Neural cell (in vitro differentiated cells): ENCODE measurements around the gene ROR1. TPM values are rescaled to one million over a fixed set of nuclear protein-coding genes. Genes with fewer than 3 reads are reported as not detected.

Experiments
- H2AFZ ChIP-seq: fragments of 200-600, 300-800 bp; sonication (generic), shearing (Covaris generic); 2 replicates; pipeline ENCODE4 v1.6.0; 2014; ENCODE audit warnings: low read depth, mild to moderate bottlenecking, antibody characterized with exemption, low read length, moderate library complexity
- H3F3A ChIP-seq: fragments of 200-600 bp; shearing (Covaris generic); 2 replicates; pipeline ENCODE4 v1.6.1; 2016; ENCODE audit warnings: mild to moderate bottlenecking, moderate library complexity, mixed read lengths, antibody characterized with exemption, low read length; ENCODE audit not compliant: insufficient read depth, poor library complexity, severe bottlenecking
- H3K27ac ChIP-seq: fragments of 200-600, 300-800 bp; sonication (generic), shearing (Covaris generic); 2 replicates; pipeline ENCODE4 v1.5.1; 2014; ENCODE audit warnings: mild to moderate bottlenecking, low read length, moderate library complexity
- H3K27me3 ChIP-seq: fragments of 300-800, 200-600 bp; sonication (generic), shearing (Covaris generic); 2 replicates; pipeline ENCODE4 v1.6.0; 2014; ENCODE audit warnings: mild to moderate bottlenecking, low read depth, low read length, moderate library complexity; ENCODE audit not compliant: insufficient read depth
- H3K36me3 ChIP-seq: fragments of 300-800, 200-600 bp; sonication (generic), shearing (Covaris generic); 2 replicates; pipeline ENCODE4 v1.5.1; 2014; ENCODE audit warnings: mild to moderate bottlenecking, antibody characterized with exemption, low read length, moderate library complexity; ENCODE audit not compliant: insufficient read depth
- H3K4me2 ChIP-seq: fragments of 300-800, 200-600 bp; sonication (generic), shearing (Covaris generic); 2 replicates; pipeline ENCODE4 v1.6.0; 2014; ENCODE audit warnings: mild to moderate bottlenecking, low read length
- H3K4me3 ChIP-seq: fragments of 300-800, 200-600 bp; sonication (generic), shearing (Covaris generic); 2 replicates; pipeline ENCODE4 v1.5.1; 2014; ENCODE audit warnings: mild to moderate bottlenecking, low read length, moderate library complexity
- H3K79me2 ChIP-seq: fragments of 200-600 bp; shearing (Covaris generic); replicated peaks from 2 replicates; pipeline ENCODE4 v1.6.0; 2014; ENCODE audit warnings: mild to moderate bottlenecking, low read length, moderate library complexity; ENCODE audit not compliant: insufficient read depth
- H3K9ac ChIP-seq: fragments of 300-800, 200-600 bp; sonication (generic), shearing (Covaris generic); 2 replicates; pipeline ENCODE4 v1.6.1; 2016; ENCODE audit warnings: mild to moderate bottlenecking, low read length, mixed read lengths
- H3K9me2 ChIP-seq: fragments of 200-600 bp; shearing (Covaris generic); 2 replicates; pipeline ENCODE4 v1.6.1; 2016; ENCODE audit warnings: mild to moderate bottlenecking, low read length, mixed read lengths; ENCODE audit not compliant: insufficient read depth
- H3K9me3 ChIP-seq: fragments of 200-600, 300-800 bp; sonication (generic), shearing (Covaris generic); 2 replicates; pipeline ENCODE4 v1.6.1; 2016; ENCODE audit warnings: mild to moderate bottlenecking, mixed run types, low read length, moderate library complexity, mixed read lengths
- H4K20me1 ChIP-seq: fragments of 200-600 bp; shearing (Covaris generic); 2 replicates; pipeline ENCODE4 v1.6.1; 2016; ENCODE audit warnings: mild to moderate bottlenecking, mixed run types; ENCODE audit not compliant: insufficient read depth
- EP300 ChIP-seq: fragments of 450-650 bp; conservative IDR thresholded peaks from 2 replicates; pipeline ENCODE4 v1.6.1; 2014; ENCODE audit warnings: antibody characterized with exemption, mild to moderate bottlenecking, moderate library complexity; ENCODE audit not compliant: poor library complexity, severe bottlenecking
- EZH2 ChIP-seq: fragments of 200-600, 300-800 bp; shearing (Covaris generic), sonication (generic); IDR thresholded peaks from 2 replicates; pipeline ENCODE4 v1.6.1; 2014; ENCODE audit warnings: antibody characterized with exemption, low read length, borderline replicate concordance, mild to moderate bottlenecking; ENCODE audit not compliant: insufficient read depth, poor library complexity, severe bottlenecking
- MXI1 ChIP-seq: fragments of 450-650 bp; conservative IDR thresholded peaks from 2 replicates; pipeline ENCODE4 v1.6.1; 2014; ENCODE audit warnings: antibody characterized with exemption, mild to moderate bottlenecking; ENCODE audit not compliant: poor library complexity, severe bottlenecking
- POLR2AphosphoS5 ChIP-seq: IDR thresholded peaks from 2 replicates; pipeline ENCODE4 v1.6.1; 2012
- RAD21 ChIP-seq: fragments of 450-650 bp; conservative IDR thresholded peaks from 2 replicates; pipeline ENCODE4 v1.6.1; 2014; ENCODE audit warnings: antibody characterized with exemption, mild to moderate bottlenecking, moderate library complexity
- REST ChIP-seq: IDR thresholded peaks from 2 replicates; pipeline ENCODE4 v1.6.1; 2012; ENCODE audit warnings: borderline replicate concordance
- SMC3 ChIP-seq: fragments of 450-650 bp; conservative IDR thresholded peaks from 2 replicates; pipeline ENCODE4 v1.6.1; 2014; ENCODE audit warnings: antibody characterized with exemption, mild to moderate bottlenecking, moderate library complexity; ENCODE audit not compliant: poor library complexity
- TAF1 ChIP-seq: IDR thresholded peaks from 2 replicates; pipeline ENCODE4 v1.6.1; 2012; ENCODE audit warnings: low read depth
- polyA plus RNA-seq: library from polyadenylated mRNA; depleted of rRNA; stranded (reverse); fragments of >200 nt; gene quantifications from 2 replicates; pipeline ENCODE4 v1.2.3, GENCODE V29; 2014
- TF ChIP-seq, protein P1 (sequence below): fragments of 450-650 bp; IDR thresholded peaks from 2 replicates; pipeline ENCODE4 v1.5.1; 2014; ENCODE audit warnings: antibody characterized with exemption, mild to moderate bottlenecking, moderate library complexity; ENCODE audit not compliant: poor library complexity, severe bottlenecking

Gene ROR1
- polyA plus RNA-seq, 1 donor from 2014 or later = 0.27 TPM

DNA sequence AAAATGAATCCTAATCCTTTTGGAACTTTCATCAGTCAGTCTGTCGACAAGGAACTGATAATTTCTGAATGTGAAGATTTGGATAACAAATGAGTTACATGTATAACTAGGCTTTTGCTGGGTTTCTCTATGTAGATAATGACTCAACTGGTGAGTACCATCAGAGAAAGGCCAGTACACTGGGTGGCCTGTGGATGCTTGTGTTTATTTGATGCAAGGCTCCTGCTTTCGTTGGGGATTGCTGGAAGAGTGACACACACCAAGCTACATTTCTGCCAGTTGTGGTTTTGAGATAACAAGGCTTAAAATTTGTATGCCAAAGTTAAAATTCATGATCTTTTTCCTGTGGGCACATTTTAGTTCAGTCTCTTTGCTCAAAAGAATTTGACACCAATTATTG, 314.0 kb downstream of the ROR1 start:
- Histone ChIP-seq H3K4me3 (no peak overlapping the region), H3K36me3 (no peaks in the 10 kb centered on the region), H4K20me1 (no peaks in the 10 kb centered on the region), H3K9ac (no peak overlapping the region), H3K27me3 (no peaks in the 10 kb centered on the region), H3K9me3 (no peaks in the 10 kb centered on the region), H3F3A (no peaks in the 10 kb centered on the region), H3K79me2 (no peaks in the 10 kb centered on the region), H2AFZ (no peak overlapping the region), H3K9me2 (no peaks in the 10 kb centered on the region), H3K27ac (no peak overlapping the region), H3K4me2 (no peak overlapping the region)
- TF ChIP-seq, protein P1, sequence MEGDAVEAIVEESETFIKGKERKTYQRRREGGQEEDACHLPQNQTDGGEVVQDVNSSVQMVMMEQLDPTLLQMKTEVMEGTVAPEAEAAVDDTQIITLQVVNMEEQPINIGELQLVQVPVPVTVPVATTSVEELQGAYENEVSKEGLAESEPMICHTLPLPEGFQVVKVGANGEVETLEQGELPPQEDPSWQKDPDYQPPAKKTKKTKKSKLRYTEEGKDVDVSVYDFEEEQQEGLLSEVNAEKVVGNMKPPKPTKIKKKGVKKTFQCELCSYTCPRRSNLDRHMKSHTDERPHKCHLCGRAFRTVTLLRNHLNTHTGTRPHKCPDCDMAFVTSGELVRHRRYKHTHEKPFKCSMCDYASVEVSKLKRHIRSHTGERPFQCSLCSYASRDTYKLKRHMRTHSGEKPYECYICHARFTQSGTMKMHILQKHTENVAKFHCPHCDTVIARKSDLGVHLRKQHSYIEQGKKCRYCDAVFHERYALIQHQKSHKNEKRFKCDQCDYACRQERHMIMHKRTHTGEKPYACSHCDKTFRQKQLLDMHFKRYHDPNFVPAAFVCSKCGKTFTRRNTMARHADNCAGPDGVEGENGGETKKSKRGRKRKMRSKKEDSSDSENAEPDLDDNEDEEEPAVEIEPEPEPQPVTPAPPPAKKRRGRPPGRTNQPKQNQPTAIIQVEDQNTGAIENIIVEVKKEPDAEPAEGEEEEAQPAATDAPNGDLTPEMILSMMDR = no peak
- TF ChIP-seq REST (no peak), MXI1 (no peak), EP300 (no peak), EZH2 (no peak), TAF1 (no peak), RAD21 (no peak), POLR2AphosphoS5 (no peak), SMC3 (no peak)

- Histone ChIP-seq H3K9me3 (no peaks in the 10 kb centered on the region), H3K9ac (no peak overlapping the region), H3K4me2 (no peak overlapping the region), H2AFZ (no peak overlapping the region), H3K27me3 (no peaks in the 10 kb centered on the region), H4K20me1 (no peaks in the 10 kb centered on the region), H3K36me3 (no peaks in the 10 kb centered on the region), H3F3A (no peaks in the 10 kb centered on the region), H3K79me2 (no peaks in the 10 kb centered on the region), H3K9me2 (no peaks in the 10 kb centered on the region), H3K4me3 (no peak overlapping the region), H3K27ac (no peak overlapping the region)
- no peak for TF ChIP-seq REST
- TF ChIP-seq, protein P1 = no peak
- no peak for TF ChIP-seq TAF1
- TF ChIP-seq SMC3 = no peak
- no peak for TF ChIP-seq RAD21
- no peak for TF ChIP-seq EP300
Measured at GRCh38 chr1:64090436-64090835, 316.6 kb downstream of the ROR1 start.
